CD4-positive, alpha-beta T cell treated with Interleukin-21 for 1 hour (primary cell): Measurements from ENCODE around the gene YES1.
A peak's percentile ranks its signal among the peaks of the same experiment; 100 is the strongest.
"Not testable (repeated sequence)": the region's sequence is repeated elsewhere in the genome, so short reads cannot be mapped to it uniquely, and the experiment has no call there.

ENCODE experiments used
- DNase-seq: peaks from one replicate; pipeline ENCODE4 v3.0.0-alpha.2; 2020

YES1 gene

DNA sequence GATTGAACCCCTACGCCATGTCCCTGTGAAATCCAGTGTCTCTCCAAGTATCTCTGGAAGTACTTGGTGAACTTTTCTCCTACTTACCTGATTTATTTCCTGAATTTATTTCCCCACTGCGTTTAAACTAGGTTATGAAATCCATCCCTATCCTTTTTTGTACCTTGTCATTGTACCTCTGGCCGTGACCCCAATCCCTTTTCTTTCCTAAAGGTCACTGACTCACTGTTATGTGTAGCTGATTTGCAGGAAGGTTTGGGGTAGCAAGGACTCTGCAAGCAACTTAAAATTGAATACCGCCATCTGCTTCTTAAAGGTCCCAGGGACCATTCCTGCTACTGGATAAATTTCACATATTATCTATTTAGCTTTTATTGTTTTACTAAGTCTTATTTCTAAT lies 95.0 kb downstream of the YES1 start:
- no peak for DNase-seq

DNA sequence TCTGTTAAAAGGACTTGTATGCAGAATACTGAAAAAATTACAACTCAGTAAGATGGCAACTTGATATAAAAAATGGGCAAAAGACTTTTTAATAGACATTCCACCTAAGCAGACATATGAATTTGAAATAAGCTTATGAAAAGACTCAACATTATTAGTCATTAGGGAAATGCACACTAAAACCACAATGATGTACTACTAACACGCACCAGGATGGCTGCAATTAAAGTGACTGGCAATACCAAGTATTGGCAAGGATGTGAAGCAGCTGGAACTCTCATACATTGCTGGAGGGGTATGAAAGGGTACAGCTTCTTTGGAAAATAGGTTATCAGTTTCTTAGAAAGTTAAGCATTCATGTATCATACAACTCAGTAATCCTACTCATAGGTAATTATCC lies 96.4 kb downstream of the YES1 start:
- no peak for DNase-seq

DNA sequence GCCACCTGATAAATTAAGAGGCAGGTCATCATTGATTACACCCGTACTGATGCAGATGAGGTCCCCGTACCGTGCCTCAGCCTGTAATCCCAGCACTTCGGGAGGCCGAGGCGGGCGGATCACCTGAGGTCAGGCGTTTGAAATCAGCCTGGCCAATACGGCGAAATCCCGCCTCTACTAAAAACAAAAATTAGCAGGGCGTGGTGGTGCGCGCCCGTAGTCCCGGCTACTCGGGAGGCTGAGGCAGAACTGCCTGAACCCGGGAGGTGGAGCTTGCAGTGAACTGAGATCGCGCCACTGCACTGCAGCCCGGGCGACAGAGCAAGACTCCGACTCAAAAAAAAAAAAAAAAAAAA lies 98.9 kb downstream of the YES1 start:
- no peak for DNase-seq

GRCh38 chr18:712401-713134 lies 99.5 kb downstream of the YES1 start, which contains the start of gene ENOSF1:
Gene ENOSF1, minus strand, starts transcription at chr18:712630. Its CDS starts 43 bp downstream, at chr18:712587.
- DNase-seq, result peak; percentile 89

DNA sequence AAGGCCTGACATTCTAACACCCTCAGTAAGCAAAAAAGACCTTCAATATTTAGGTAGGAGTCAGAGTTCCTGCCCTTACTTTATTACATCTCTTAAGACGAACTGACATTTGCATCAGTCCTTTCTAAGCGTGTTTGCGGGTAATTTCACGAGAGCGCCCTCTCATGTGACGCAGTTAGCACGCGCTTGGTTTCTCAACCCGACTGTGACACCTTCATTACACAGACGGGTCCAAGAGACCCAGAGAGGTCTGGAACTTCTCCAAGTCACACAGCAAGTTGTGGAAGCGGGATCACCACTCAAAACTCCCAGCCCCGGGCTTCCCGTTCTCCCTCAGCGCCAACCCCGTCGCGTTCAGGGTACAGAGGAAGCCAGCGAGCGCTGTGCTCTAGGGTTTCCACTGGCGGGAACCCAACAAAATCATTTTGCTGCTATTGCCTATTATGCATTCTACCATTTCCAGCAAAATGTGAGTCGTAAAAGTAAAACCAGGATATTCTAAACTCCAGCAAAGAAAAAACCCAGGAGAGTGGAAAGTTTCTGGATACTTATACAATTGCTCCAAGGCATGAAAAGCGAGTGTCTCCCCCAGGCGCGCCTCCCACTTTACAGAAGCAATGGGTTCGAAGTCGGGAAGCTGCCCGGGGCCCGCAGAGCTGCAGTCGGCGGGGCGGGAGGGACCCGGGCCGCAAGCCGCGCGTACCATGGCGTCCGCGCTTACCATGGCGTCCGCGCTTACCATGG lies 100.2 kb downstream of the YES1 start:
- peak; percentile 81 for DNase-seq

GRCh38 chr18:711310-711656 lies 100.8 kb downstream of the YES1 start:
- no peak for DNase-seq

GRCh38 chr18:710418-711300 lies 101.4 kb downstream of the YES1 start:
- no peak for DNase-seq

DNA sequence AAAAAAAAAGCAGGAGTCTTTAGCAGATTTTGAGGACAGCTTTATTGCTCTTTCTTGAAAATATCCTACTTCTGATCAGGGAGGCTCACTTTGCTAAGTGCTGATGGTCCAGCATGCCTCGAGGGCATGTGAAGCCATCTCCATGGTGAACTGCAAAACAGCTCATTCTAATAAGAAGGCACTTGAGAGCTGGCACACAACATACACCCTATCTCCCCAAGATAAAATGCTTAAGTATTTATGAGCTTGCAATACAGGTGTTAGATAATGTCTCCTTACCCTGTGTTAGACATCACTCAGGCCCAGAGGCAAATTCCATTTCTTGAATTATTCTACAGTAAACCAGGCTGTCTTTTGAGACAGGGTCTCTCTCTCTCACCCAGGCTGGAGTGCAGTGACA lies 102.3 kb downstream of the YES1 start:
- no peak for DNase-seq

GRCh38 chr18:708096-708495 lies 103.9 kb downstream of the YES1 start:
- no peak for DNase-seq

DNA sequence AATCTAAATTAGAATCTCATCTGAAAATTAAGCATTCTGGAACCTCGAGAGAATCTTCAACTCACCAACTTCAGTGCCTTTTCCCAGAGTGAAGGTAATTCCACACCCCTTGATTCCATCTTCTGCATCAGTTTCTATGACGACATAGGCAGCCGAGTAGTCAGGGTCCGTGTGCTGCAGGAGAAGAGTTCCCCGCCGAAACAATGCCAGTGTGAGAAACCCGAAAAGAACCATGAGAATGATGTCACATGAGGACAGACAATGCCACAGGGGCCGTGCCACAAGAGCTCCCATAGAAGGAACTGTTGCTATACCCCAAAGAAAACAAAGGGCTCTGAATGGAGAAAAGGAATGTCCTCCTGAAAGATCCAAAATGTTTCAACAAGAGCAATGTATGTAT lies 105.6 kb downstream of the YES1 start:
- DNase-seq, result no peak

DNA sequence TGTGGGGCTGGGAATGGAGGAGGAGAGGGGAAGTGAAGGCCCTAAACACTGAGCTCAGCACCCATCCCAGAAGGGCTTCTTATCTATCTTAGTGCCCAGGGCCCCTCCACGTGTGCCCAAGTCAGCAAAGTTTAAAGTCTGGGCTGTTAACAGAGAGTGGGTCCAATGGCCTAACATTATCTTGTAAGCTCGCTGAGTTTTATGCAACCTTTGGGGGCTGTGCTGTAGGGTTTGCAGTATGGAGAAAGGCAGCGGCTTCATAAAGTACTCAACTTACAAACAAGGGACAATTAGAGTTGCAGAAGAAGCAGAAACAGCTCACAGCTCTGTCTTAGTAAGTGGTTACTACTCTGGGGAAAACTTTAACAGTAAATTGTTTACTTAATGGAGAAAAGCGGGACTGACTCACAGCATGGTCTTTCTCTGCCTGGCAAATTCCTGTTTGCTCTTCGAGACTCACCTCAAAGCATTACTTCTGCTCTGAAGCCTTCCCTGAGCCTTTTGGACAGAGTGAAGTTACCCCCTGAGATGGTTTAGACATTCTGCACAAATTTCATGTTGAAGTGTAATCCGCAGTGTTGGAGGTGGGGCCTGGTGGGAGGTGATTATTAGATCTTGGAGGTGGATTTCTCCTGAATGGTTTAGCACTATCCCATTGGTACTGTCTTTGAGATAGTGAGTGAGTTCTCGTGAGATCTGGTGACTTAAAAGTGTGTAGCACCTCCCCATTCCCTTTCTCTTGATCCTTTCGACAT lies 108.7 kb downstream of the YES1 start:
- DNase-seq, result no peak

DNA sequence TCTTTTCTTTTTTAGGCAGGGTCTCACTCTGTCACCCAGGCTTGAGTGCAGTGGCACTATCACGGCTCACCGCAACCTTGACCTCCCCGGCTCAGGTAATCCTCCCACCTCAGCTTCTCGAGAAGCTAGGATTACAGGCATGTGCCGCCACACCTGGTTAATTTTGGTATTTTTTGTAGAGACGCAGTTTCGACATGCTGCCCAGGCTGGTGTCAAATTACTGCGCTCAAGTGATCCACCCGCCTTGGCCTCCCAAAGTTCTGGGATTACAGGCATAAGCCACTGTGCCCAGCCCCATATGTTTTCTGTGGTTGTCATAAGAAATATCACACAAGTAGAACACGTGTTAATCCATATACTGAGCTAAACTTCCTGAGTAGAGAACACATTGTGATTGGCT lies 114.2 kb downstream of the YES1 start:
- no peak for DNase-seq

DNA sequence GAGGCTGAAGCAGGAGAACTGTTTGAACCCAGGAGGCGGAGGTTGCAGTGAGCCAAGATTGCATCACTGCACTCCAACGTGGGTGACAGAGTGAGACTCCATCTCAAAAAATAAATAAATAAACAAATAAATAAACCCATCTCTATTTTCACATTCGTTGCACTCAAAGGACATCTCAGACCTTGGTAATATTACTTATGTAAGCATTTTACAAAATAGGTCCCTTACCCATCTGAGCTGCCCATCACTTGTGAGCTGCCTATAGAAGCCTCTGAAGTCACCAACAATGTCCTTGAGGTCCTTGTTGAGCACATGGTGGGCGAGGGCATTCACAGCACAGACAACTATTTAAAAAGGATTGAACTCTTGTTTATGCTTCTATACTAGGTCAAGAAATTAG lies 115.0 kb downstream of the YES1 start:
- no peak for DNase-seq

GRCh38 chr18:693466-694187 lies 118.4 kb downstream of the YES1 start:
- no peak for DNase-seq

DNA sequence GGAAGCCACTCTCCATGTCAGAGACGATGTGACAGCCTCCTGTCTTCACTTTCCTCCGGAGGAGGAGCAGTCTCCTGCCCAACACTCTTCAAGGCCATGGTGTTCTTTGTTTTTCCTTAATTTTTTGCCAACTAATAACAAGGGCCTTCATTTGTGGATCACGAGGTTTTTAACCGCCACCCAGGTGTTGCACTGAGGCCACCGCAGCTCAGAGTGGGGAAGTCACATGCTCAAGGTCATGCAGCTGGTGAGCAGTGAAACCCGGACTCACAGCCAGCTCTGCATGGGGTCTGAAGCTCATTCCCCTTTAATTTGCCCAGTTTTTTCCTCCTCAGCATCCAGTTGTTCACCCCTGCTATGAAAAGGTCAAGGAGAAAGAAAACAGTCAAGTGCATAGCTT lies 119.2 kb downstream of the YES1 start:
- DNase-seq, result no peak

GRCh38 chr18:688323-688722 lies 123.7 kb downstream of the YES1 start:
- DNase-seq, result no peak

GRCh38 chr18:686339-687111 lies 125.5 kb downstream of the YES1 start:
- DNase-seq, result no peak

DNA sequence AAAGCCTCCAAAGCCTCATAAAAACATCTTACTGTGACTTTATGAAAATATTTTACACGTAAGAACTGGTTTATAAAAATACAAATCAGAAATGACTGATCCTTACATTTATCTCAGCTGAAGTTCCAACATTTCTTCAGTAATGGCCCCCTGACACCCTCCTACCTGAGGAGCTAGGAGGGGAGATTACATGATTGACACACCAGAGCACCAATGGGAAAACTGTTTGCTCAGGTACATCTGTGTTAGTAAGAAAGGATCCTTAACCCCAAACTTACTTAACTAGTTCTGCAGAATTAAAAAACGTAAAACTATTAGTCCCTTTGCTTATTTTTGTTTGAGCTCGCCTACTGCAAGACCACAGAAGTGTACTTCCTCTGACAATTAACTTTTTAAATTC lies 126.6 kb downstream of the YES1 start:
- no peak for DNase-seq

DNA sequence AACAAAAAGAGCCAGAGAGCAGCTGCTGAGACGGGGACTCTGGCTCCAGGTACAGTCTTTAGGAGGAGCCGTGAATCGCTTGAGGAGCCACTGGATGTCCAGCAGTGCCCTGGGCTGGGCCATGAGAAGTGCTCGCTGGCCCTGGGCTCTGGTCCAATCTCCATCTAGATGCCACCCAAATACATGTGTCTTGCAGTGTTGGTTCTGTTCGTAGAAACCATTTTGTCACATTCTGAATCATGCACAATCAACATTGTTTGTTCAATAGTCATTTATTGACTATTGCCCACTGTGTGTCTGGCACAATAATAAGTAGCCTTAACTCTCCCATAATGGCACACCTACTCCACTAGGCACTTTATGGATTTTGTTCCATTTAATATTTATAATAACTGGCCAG lies 128.5 kb downstream of the YES1 start:
- DNase-seq, result no peak

GRCh38 chr18:682833-683232 lies 129.2 kb downstream of the YES1 start:
- no peak for DNase-seq

GRCh38 chr18:682416-682815 lies 129.6 kb downstream of the YES1 start:
- not testable (repeated sequence) for DNase-seq
